ENCODE measurements around the gene TPH2. TPM values are rescaled to one million over a fixed set of nuclear protein-coding genes. Genes with fewer than 3 reads are reported as not detected.

The TPH2 gene
- total RNA-seq, result not detected

GRCh38 chr12:71938728-71939385 is at the start of gene TPH2:
Gene TPH2 (plus strand): TSS chr12:71938845. CDS start chr12:71938987, 142 bp downstream.
- Mint-ChIP-seq H3K27ac (no peak within 1 kb of the TSS), H3K4me3 (no peak within 1 kb of the TSS), H3K27me3 (peaks cover 53% of the 10 kb centered on the region), H3K36me3 (ENCODE audit: low read depth) (no peaks in the 10 kb centered on the region), H3K4me1 (no peaks in the 10 kb centered on the region), H3K9me3 (no peaks in the 10 kb centered on the region)
- CTCF ChIA-PET, result no interaction called here
- POLR2A ChIA-PET, result no interaction called here
- peak; percentile 67 for DNase-seq

GRCh38 chr12:71890475-71890874 is 48.2 kb upstream of the TPH2 start:
- no peaks in the 10 kb centered on the region for H3K27me3 Mint-ChIP-seq
- DNase-seq, result no peak
- no peak overlapping the region for H3K4me3 Mint-ChIP-seq
- POLR2A ChIA-PET, result interaction anchor here (0.5 kb wide), 1 partner anchor 345 kb away, joined by 3 read pairs; no protein-coding TSS in a partner anchor
- H3K27ac Mint-ChIP-seq, result no peak overlapping the region
- CTCF ChIA-PET, result no interaction called here
- no peaks in the 10 kb centered on the region for H3K9me3 Mint-ChIP-seq
- no peaks in the 10 kb centered on the region for H3K4me1 Mint-ChIP-seq
- H3K36me3 Mint-ChIP-seq (ENCODE audit: low read depth), result peaks cover 36% of the 10 kb centered on the region

- ChIA-PET CTCF (no interaction called here), POLR2A (no interaction called here)
- no peak for DNase-seq
- Mint-ChIP-seq H3K9me3 (no peaks in the 10 kb centered on the region), H3K27me3 (no peaks in the 10 kb centered on the region), H3K4me3 (no peak overlapping the region), H3K4me1 (no peaks in the 10 kb centered on the region), H3K36me3 (ENCODE audit: low read depth) (peaks cover 38% of the 10 kb centered on the region), H3K27ac (no peak overlapping the region)
Measured at GRCh38 chr12:71892059-71892458, 46.6 kb upstream of the TPH2 start.

GRCh38 chr12:71896205-71896882 is 42.3 kb upstream of the TPH2 start:
- ChIA-PET POLR2A (no interaction called here), CTCF (no interaction called here)
- no peaks in the 10 kb centered on the region for H3K4me1 Mint-ChIP-seq
- H3K9me3 Mint-ChIP-seq, result no peaks in the 10 kb centered on the region
- H3K36me3 Mint-ChIP-seq (ENCODE audit: low read depth), result peaks cover 41% of the 10 kb centered on the region
- no peak overlapping the region for H3K4me3 Mint-ChIP-seq
- no peak for DNase-seq
- no peak overlapping the region for H3K27ac Mint-ChIP-seq
- no peaks in the 10 kb centered on the region for H3K27me3 Mint-ChIP-seq

- Mint-ChIP-seq H3K4me1 (peaks cover 18% of the 10 kb centered on the region), H3K9me3 (no peaks in the 10 kb centered on the region), H3K27me3 (no peaks in the 10 kb centered on the region), H3K4me3 (no peak overlapping the region), H3K27ac (no peak overlapping the region), H3K36me3 (ENCODE audit: low read depth) (peaks cover 69% of the 10 kb centered on the region)
- no peak for DNase-seq
- CTCF ChIA-PET, result no interaction called here
- POLR2A ChIA-PET, result no interaction called here
Measured at GRCh38 chr12:71900091-71900490, 38.6 kb upstream of the TPH2 start.

- Mint-ChIP-seq H3K27ac (no peak overlapping the region), H3K27me3 (no peaks in the 10 kb centered on the region), H3K36me3 (ENCODE audit: low read depth) (peaks cover 76% of the 10 kb centered on the region), H3K4me1 (peaks cover 18% of the 10 kb centered on the region), H3K4me3 (no peak overlapping the region), H3K9me3 (peaks cover 4% of the 10 kb centered on the region)
- DNase-seq, result no peak
- CTCF ChIA-PET, result no interaction called here
- POLR2A ChIA-PET, result no interaction called here
Measured at GRCh38 chr12:71904629-71905028, 34.0 kb upstream of the TPH2 start.

- no peak overlapping the region for H3K4me3 Mint-ChIP-seq
- ChIA-PET CTCF (no interaction called here), POLR2A (no interaction called here)
- H3K9me3 Mint-ChIP-seq, result no peaks in the 10 kb centered on the region
- peaks cover 39% of the 10 kb centered on the region for H3K27me3 Mint-ChIP-seq
- H3K36me3 Mint-ChIP-seq (ENCODE audit: low read depth), result no peaks in the 10 kb centered on the region
- no peaks in the 10 kb centered on the region for H3K4me1 Mint-ChIP-seq
- DNase-seq, result no peak
- H3K27ac Mint-ChIP-seq, result no peak overlapping the region
Measured at GRCh38 chr12:71935594-71935993, 3.1 kb upstream of the TPH2 start.

- peaks cover 53% of the 10 kb centered on the region for H3K27me3 Mint-ChIP-seq
- no peaks in the 10 kb centered on the region for H3K4me1 Mint-ChIP-seq
- no peak overlapping the region for H3K4me3 Mint-ChIP-seq
- no peaks in the 10 kb centered on the region for H3K9me3 Mint-ChIP-seq
- no peak for DNase-seq
- H3K27ac Mint-ChIP-seq, result no peak overlapping the region
- no peaks in the 10 kb centered on the region for H3K36me3 Mint-ChIP-seq (ENCODE audit: low read depth)
- ChIA-PET POLR2A (no interaction called here), CTCF (no interaction called here)
Measured at GRCh38 chr12:71940068-71940467, 1.4 kb downstream of the TPH2 start.

- peaks cover 56% of the 10 kb centered on the region for H3K27me3 Mint-ChIP-seq
- no peak overlapping the region for H3K27ac Mint-ChIP-seq
- no peaks in the 10 kb centered on the region for H3K9me3 Mint-ChIP-seq
- DNase-seq, result no peak
- no peaks in the 10 kb centered on the region for H3K4me1 Mint-ChIP-seq
- CTCF ChIA-PET, result no interaction called here
- POLR2A ChIA-PET, result no interaction called here
- no peak overlapping the region for H3K4me3 Mint-ChIP-seq
- no peaks in the 10 kb centered on the region for H3K36me3 Mint-ChIP-seq (ENCODE audit: low read depth)
Measured at GRCh38 chr12:71941174-71941573, 2.5 kb downstream of the TPH2 start.

- Mint-ChIP-seq H3K36me3 (ENCODE audit: low read depth) (no peaks in the 10 kb centered on the region), H3K4me1 (no peaks in the 10 kb centered on the region), H3K27me3 (peaks cover 56% of the 10 kb centered on the region), H3K9me3 (no peaks in the 10 kb centered on the region), H3K4me3 (no peak overlapping the region), H3K27ac (no peak overlapping the region)
- CTCF ChIA-PET, result no interaction called here
- POLR2A ChIA-PET, result no interaction called here
- DNase-seq, result no peak
Measured at GRCh38 chr12:71942259-71942658, 3.6 kb downstream of the TPH2 start.

GRCh38 chr12:71942703-71943102 is 4.1 kb downstream of the TPH2 start:
- ChIA-PET POLR2A (no interaction called here), CTCF (no interaction called here)
- Mint-ChIP-seq H3K27ac (no peak overlapping the region), H3K36me3 (ENCODE audit: low read depth) (no peaks in the 10 kb centered on the region), H3K4me1 (no peaks in the 10 kb centered on the region), H3K27me3 (peaks cover 54% of the 10 kb centered on the region), H3K4me3 (no peak overlapping the region), H3K9me3 (no peaks in the 10 kb centered on the region)
- no peak for DNase-seq

- Mint-ChIP-seq H3K4me1 (no peaks in the 10 kb centered on the region), H3K4me3 (no peak overlapping the region), H3K27ac (no peak overlapping the region), H3K27me3 (peaks cover 43% of the 10 kb centered on the region), H3K9me3 (no peaks in the 10 kb centered on the region), H3K36me3 (ENCODE audit: low read depth) (no peaks in the 10 kb centered on the region)
- ChIA-PET POLR2A (no interaction called here), CTCF (no interaction called here)
- DNase-seq, result no peak
Measured at GRCh38 chr12:71945121-71945520, 6.5 kb downstream of the TPH2 start.

- no peak for DNase-seq
- Mint-ChIP-seq H3K4me3 (no peak overlapping the region), H3K9me3 (no peaks in the 10 kb centered on the region), H3K36me3 (ENCODE audit: low read depth) (no peaks in the 10 kb centered on the region), H3K27ac (no peak overlapping the region), H3K27me3 (peaks cover 40% of the 10 kb centered on the region), H3K4me1 (no peaks in the 10 kb centered on the region)
- ChIA-PET CTCF (no interaction called here), POLR2A (no interaction called here)
Measured at GRCh38 chr12:71945883-71946282, 7.2 kb downstream of the TPH2 start.

GRCh38 chr12:71947645-71948105 is 9.0 kb downstream of the TPH2 start:
- Mint-ChIP-seq H3K9me3 (no peaks in the 10 kb centered on the region), H3K36me3 (ENCODE audit: low read depth) (no peaks in the 10 kb centered on the region), H3K27me3 (peaks cover 30% of the 10 kb centered on the region), H3K27ac (no peak overlapping the region), H3K4me1 (no peaks in the 10 kb centered on the region), H3K4me3 (no peak overlapping the region)
- POLR2A ChIA-PET, result no interaction called here
- CTCF ChIA-PET, result no interaction called here
- DNase-seq, result no peak
